PC-3 (cell line): ENCODE results near the gene MPIG6B. TPM values are rescaled to one million over a fixed set of nuclear protein-coding genes. Genes with fewer than 3 reads are reported as not detected.

Experiments
- ATAC-seq: fragments of 200-7000 bp; cut with Tn5 transposase; 2 replicates; pipeline ENCODE4 v1.9.1; 2020; ENCODE audit warnings: mild to moderate bottlenecking, moderate library complexity
- BruUV-seq: library from RNA; stranded (reverse); fragments of 400-500 nt; replicated peaks from 2 replicates; lab custom pipeline; 2021; lab: Mats Ljungman, UMichigan
- CTCF ChIA-PET: fragments of 300-600 bp; sonication (Branson Sonifier 250); formaldehyde crosslinking; loops from one replicate; lab custom pipeline; 2022; ENCODE audit warnings: antibody characterized with exemption; lab: Charles Lee
- POLR2A ChIA-PET: fragments of 300-600 bp; sonication (Branson Sonifier 250); formaldehyde crosslinking; loops from one replicate; lab custom pipeline; 2022; ENCODE audit warnings: antibody characterized with exemption; ENCODE audit not compliant: unreplicated experiment; lab: Charles Lee
- DNase-seq: peaks from one replicate; pipeline ENCODE4 v3.0.0-alpha.2; 2015
- H2AFZ ChIP-seq: fragments of 300-600 bp; sonication (generic); 2 replicates; pipeline ENCODE4 v1.6.0; 2016; ENCODE audit warnings: antibody characterized with exemption, low read length
- H3F3A ChIP-seq: fragments of 300-600 bp; sonication (generic); one replicate; pipeline ENCODE4 v1.6.0; 2017; ENCODE audit warnings: antibody characterized with exemption, low read length, control low read depth, mild to moderate bottlenecking; ENCODE audit not compliant: unreplicated experiment
- H3K27ac ChIP-seq: fragments of 300-600 bp; sonication (generic); 2 replicates; pipeline ENCODE4 v1.5.1; 2016; ENCODE audit warnings: mild to moderate bottlenecking, low read length
- H3K27me3 ChIP-seq: fragments of 300-600 bp; sonication (generic); 2 replicates; pipeline ENCODE4 v1.6.1; 2016; ENCODE audit warnings: low read length, mixed read lengths
- H3K36me3 ChIP-seq: fragments of 300-600 bp; sonication (generic); 2 replicates; pipeline ENCODE4 v1.6.1; 2016; ENCODE audit warnings: low read depth, mixed run types, low read length, mixed read lengths
- H3K4me1 ChIP-seq: fragments of 300-600 bp; sonication (generic); 2 replicates; pipeline ENCODE4 v1.5.1; 2016; ENCODE audit warnings: low read length; ENCODE audit not compliant: insufficient read depth
- H3K4me2 ChIP-seq: fragments of 300-600 bp; sonication (generic); 2 replicates; pipeline ENCODE4 v1.6.0; 2016; ENCODE audit warnings: low read length
- H3K4me3 ChIP-seq: fragments of 300-600 bp; sonication (generic); 2 replicates; pipeline ENCODE4 v1.5.1; 2016; ENCODE audit warnings: mild to moderate bottlenecking, low read length, mixed read lengths
- H3K79me2 ChIP-seq: fragments of 300-600 bp; sonication (generic); 2 replicates; pipeline ENCODE4 v1.6.1; 2017; ENCODE audit warnings: low read length, mixed read lengths
- H3K9ac ChIP-seq: fragments of 300-600 bp; sonication (generic); 2 replicates; pipeline ENCODE4 v1.6.0; 2016; ENCODE audit warnings: mild to moderate bottlenecking, low read length
- H3K9me2 ChIP-seq: fragments of 300-600 bp; sonication (generic); replicated peaks from 2 replicates; pipeline ENCODE4 v1.6.1; 2016; ENCODE audit warnings: mixed run types, low read length, mixed read lengths
- H3K9me3 ChIP-seq: fragments of 300-600 bp; sonication (generic); 2 replicates; pipeline ENCODE4 v1.6.1; 2016; ENCODE audit warnings: low read length, mixed read lengths
- H4K20me1 ChIP-seq: fragments of 300-600 bp; sonication (generic); 2 replicates; pipeline ENCODE4 v1.6.1; 2016; ENCODE audit warnings: low read length, mixed read lengths
- EZH2 ChIP-seq: fragments of 300-600 bp; sonication (generic); IDR thresholded peaks from one replicate; pipeline ENCODE4 v1.6.1; 2017; ENCODE audit warnings: antibody characterized with exemption, mild to moderate bottlenecking, low read length; ENCODE audit not compliant: unreplicated experiment
- EZH2phosphoT487 ChIP-seq: fragments of 300-600 bp; sonication (generic); IDR thresholded peaks from 2 replicates; pipeline ENCODE4 v1.6.1; 2018; ENCODE audit warnings: mild to moderate bottlenecking, antibody characterized with exemption, low read length, borderline replicate concordance
- intact Hi-C: fragments of 100-400 bp; cut with micrococcal nuclease; formaldehyde crosslinking; loops from 2 replicates; pipeline ENCODE4 v1.9.0; 2023
- total RNA-seq: library from RNA; depleted of rRNA; stranded (reverse); fragments of >200 nt; gene quantifications from 2 replicates; pipeline ENCODE4 v1.2.3, GENCODE V29; 2014
- TF ChIP-seq, protein P1 (sequence below): fragments of 300-600 bp; sonication (generic); conservative IDR thresholded peaks from 2 replicates; pipeline ENCODE4 v1.5.1; 2017; ENCODE audit warnings: antibody characterized with exemption, low read depth, mild to moderate bottlenecking, low read length

Gene MPIG6B
- total RNA-seq, 1 experiment from 2014 or later: not detected

DNA sequence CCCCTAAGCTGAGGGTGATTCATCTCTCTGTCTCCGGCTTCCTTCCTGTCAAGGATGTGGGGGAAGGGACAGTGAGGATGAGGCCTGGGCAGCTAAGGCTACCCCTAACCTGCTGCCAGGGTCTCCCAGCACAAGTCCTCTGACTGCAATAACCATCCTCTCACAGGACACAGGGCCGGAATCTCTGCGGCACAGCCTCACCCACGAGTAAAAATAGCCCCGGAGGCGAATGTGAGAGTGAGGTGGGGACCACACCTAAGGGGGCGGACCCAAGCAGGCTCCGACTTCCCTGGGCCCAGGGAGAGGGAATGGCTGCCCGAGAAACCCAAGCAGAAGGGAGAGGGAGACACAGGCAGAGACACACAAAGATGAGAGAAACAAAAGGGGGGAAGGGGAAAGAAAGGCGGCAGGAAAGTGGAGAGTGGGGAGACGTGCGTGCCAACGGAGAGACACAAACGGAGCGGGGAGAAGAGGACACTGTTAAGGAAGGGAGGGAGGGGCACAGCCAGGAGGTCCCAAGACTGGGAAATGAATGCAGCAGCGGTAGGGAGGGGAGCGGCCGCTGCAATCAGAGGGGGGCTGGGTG is 11.7 kb downstream of the MPIG6B start:
- H3K4me1 ChIP-seq: peaks cover 41% of the 10 kb centered on the region
- ChIA-PET CTCF (interaction anchor here (0.6 kb wide), 1 partner anchor 61 kb away, joined by 3 read pairs; no protein-coding TSS in a partner anchor), POLR2A (interaction anchor here (1.3 kb wide), 1 partner anchor 92 kb away, joined by 4 read pairs; the partner anchor contains the start of gene HSPA1B)
- peak overlapping the region; percentile 87 for H3K27ac ChIP-seq
- no peaks in the 10 kb centered on the region for H3K9me2 ChIP-seq
- peak; percentile 70 for DNase-seq
- no peaks in the 10 kb centered on the region for H3K27me3 ChIP-seq
- peak overlapping the region; percentile 91 for H3K9ac ChIP-seq
- ATAC-seq: peak; percentile 17
- no TSS peak for BruUV-seq
- peaks cover 4% of the 10 kb centered on the region for H3F3A ChIP-seq
- peaks cover 13% of the 10 kb centered on the region for H4K20me1 ChIP-seq
- no peak overlapping the region for H2AFZ ChIP-seq
- H3K4me3 ChIP-seq: peak overlapping the region; percentile 85
- TF ChIP-seq EZH2phosphoT487 (no peak), EZH2 (no peak)
- TF ChIP-seq, protein P1, sequence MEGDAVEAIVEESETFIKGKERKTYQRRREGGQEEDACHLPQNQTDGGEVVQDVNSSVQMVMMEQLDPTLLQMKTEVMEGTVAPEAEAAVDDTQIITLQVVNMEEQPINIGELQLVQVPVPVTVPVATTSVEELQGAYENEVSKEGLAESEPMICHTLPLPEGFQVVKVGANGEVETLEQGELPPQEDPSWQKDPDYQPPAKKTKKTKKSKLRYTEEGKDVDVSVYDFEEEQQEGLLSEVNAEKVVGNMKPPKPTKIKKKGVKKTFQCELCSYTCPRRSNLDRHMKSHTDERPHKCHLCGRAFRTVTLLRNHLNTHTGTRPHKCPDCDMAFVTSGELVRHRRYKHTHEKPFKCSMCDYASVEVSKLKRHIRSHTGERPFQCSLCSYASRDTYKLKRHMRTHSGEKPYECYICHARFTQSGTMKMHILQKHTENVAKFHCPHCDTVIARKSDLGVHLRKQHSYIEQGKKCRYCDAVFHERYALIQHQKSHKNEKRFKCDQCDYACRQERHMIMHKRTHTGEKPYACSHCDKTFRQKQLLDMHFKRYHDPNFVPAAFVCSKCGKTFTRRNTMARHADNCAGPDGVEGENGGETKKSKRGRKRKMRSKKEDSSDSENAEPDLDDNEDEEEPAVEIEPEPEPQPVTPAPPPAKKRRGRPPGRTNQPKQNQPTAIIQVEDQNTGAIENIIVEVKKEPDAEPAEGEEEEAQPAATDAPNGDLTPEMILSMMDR: no peak
- peak overlapping the region; percentile 85 for H3K4me2 ChIP-seq
- peaks cover 41% of the 10 kb centered on the region for H3K79me2 ChIP-seq
- H3K36me3 ChIP-seq: peaks cover 35% of the 10 kb centered on the region
- no peaks in the 10 kb centered on the region for H3K9me3 ChIP-seq
- intact Hi-C loops: loop anchor here (5.0 kb wide), 2 partner anchors 82 to 97 kb away; partner anchors contain the start of genes HSPA1A and HSPA1L

DNA sequence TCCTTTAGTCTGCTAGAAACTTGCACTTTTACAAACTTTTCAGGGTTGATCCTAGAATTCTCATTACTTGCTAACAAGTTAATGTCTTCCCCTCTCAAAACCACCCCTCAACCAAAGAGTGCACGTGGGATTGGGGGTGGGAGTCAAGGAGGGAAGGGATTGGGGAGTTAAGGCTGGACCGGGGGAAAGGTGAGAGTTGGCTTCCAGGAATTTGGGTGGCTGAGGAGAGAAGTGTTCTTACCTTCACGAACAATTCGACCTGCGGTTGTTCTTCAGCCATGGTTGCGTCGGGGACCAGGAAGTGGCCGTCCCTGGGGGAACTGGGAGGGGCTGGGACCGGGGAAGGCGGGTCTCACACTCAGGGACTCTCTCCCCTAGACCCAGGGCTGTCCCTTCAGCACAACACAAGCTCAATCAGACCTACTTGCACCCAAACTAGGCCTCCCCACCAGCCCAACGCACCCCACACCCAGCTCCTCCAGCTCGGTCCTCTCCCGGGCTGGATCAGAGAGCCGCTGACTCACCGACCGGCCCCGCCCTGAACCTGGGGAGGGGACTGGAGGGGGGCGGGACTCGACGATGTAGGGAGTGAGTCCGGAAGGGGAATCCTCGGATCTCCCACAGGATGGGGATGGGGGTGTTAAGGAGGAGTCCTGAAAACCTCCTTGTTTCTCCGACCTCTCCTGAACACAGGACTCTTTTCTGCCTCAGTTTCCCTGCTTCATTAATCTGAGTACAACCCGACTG is 13.0 kb downstream of the MPIG6B start, which contains the start of gene CLIC1:
Gene CLIC1 (minus strand): TSS at position 510 of the 747 bp plus-strand sequence. CDS start 230 bp downstream, at position 280.
- Histone ChIP-seq H3K9me3 (no peaks in the 10 kb centered on the region), H3K36me3 (peaks cover 30% of the 10 kb centered on the region), H3K4me1 (peaks cover 53% of the 10 kb centered on the region), H3K27ac (peak within 1 kb of the TSS; percentile 87), H2AFZ (peak within 1 kb of the TSS; percentile 63), H3F3A (no peaks in the 10 kb centered on the region), H3K79me2 (peaks cover 53% of the 10 kb centered on the region), H3K4me3 (peak within 1 kb of the TSS; percentile 85), H4K20me1 (peaks cover 13% of the 10 kb centered on the region), H3K4me2 (peak within 1 kb of the TSS; percentile 85), H3K27me3 (no peaks in the 10 kb centered on the region), H3K9ac (peak within 1 kb of the TSS; percentile 91), H3K9me2 (no peaks in the 10 kb centered on the region)
- ATAC-seq: peak; percentile 39
- ChIA-PET POLR2A (interaction anchor here (1.3 kb wide), 1 partner anchor 91 kb away, joined by 4 read pairs; the partner anchor contains the start of gene HSPA1B), CTCF (no interaction called here)
- TF ChIP-seq, protein P1: no peak
- no peak for TF ChIP-seq EZH2
- no peak for TF ChIP-seq EZH2phosphoT487
- intact Hi-C loops: loop anchor here (5.0 kb wide), 2 partner anchors 81 to 96 kb away; partner anchors contain the start of genes HSPA1A and HSPA1L
- peak; percentile 83 for DNase-seq
- TSS peak; percentile 76 for BruUV-seq
